Measurements from ENCODE around the gene PBX1.

The PBX1 gene

DNA sequence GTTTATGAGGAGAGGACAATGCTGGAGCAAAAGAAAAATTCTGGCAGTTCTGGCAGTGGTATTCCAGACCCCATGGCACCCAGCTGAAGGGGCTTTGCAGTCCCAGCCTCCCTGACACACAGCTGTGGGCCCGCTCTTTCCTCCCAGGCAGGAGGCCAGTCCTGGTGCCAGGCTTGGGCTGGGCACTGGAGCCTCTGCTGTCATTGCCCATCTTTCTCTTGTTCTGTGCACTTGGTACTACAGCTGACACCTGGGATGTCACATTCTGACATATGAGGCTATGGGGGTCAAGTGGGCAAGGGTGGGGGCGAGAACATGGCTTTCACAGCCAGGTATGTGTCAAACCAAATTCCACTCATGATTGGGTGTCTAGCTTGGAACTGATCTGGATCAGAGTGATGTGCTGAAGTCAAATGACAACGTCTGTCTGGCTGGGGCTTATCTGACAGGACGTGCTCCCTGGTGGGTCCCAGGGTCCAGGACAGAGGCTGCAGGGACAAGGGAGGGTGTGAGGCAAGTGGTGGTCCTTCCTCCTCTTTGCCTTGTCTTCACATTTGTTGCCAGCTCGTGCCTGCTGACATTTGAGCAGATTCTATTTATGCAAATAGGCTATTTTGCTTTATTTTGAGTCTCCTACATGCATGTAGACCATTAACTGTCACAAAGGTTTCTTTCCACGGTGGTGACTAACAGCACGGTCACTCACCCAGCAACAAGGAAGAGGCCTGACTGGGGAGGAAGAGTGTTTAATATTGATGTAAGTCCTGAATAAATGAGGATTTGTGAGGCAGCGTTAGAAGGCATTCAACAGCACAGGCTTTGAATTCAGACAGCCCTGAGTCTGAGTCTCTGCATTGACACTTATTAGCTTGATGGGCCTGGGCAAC is 336.3 kb downstream of the PBX1 start:
- DNase-seq = no peak

DNA sequence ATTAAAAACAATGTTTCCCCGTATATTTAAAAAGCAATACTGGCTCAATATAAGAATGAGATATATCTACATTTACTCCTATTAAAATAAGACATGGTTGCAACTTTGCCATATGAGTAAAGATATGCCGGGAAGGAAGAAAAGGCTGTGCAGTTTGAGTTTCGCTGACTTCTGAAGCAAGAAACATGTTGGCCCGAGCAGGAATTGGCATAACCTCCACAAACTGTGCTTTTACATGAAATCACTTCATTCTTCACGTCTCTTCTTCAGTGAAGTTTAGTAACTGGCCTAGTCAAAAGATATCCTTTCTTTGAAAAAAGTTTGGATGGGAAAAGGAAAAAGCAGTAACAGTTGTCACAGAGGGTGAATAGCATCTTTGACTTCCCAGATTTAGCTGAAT is 342.0 kb downstream of the PBX1 start:
- DNase-seq = no peak
